ENCODE data around the gene IPO5. TPM values are rescaled to one million over a fixed set of nuclear protein-coding genes. Genes with fewer than 3 reads are reported as not detected.

IPO5 gene
- total and polyA plus RNA-seq, 2 experiments from 2014 or later = 55.5 to 119 TPM

GRCh38 chr13:98059276-98059675 is 105.8 kb downstream of the IPO5 start:
- no peak overlapping the region for H3K27ac ChIP-seq

GRCh38 chr13:98060282-98060681 is 106.8 kb downstream of the IPO5 start:
- no peaks in the 10 kb centered on the region for H3K27me3 ChIP-seq
- no peak for TF ChIP-seq CTCF (IDR thresholded peaks at IDR 0.05; ENCODE audit: low read depth, low read length)
- H3K4me1 ChIP-seq (ENCODE audit: low read depth) = no peaks in the 10 kb centered on the region
- H3K9me3 ChIP-seq (ENCODE audit: low read depth) = no peaks in the 10 kb centered on the region
- no peaks in the 10 kb centered on the region for H3K36me3 ChIP-seq
- H3K4me3 ChIP-seq = no peak overlapping the region
- no peak overlapping the region for H3K27ac ChIP-seq
- no peak for DNase-seq (ENCODE audit: low read depth in 1 of 2, low spot score in 1 of 2)

More at GRCh38 chr13:98059276-98059675, 105.8 kb downstream of the IPO5 start:
- no peak for TF ChIP-seq CTCF (IDR thresholded peaks at IDR 0.05; ENCODE audit: low read depth, low read length)
- Histone ChIP-seq H3K4me1 (ENCODE audit: low read depth) (no peaks in the 10 kb centered on the region), H3K9me3 (ENCODE audit: low read depth) (no peaks in the 10 kb centered on the region), H3K27me3 (no peaks in the 10 kb centered on the region), H3K36me3 (no peaks in the 10 kb centered on the region), H3K4me3 (no peak overlapping the region)
- DNase-seq (ENCODE audit: low read depth in 1 of 2, low spot score in 1 of 2) = no peak

- no peak for DNase-seq (ENCODE audit: low read depth in 1 of 2, low spot score in 1 of 2)
- TF ChIP-seq CTCF (IDR thresholded peaks at IDR 0.05; ENCODE audit: low read depth, low read length) = no peak
- Histone ChIP-seq H3K4me1 (ENCODE audit: low read depth) (no peaks in the 10 kb centered on the region), H3K36me3 (no peaks in the 10 kb centered on the region), H3K27ac (no peak overlapping the region), H3K4me3 (no peak overlapping the region), H3K9me3 (ENCODE audit: low read depth) (no peaks in the 10 kb centered on the region), H3K27me3 (no peaks in the 10 kb centered on the region)
These were observed 112.0 kb downstream of the IPO5 start for GRCh38 chr13:98065468-98065867.

- Histone ChIP-seq H3K27me3 (no peaks in the 10 kb centered on the region), H3K4me1 (ENCODE audit: low read depth) (no peaks in the 10 kb centered on the region), H3K9me3 (ENCODE audit: low read depth) (no peaks in the 10 kb centered on the region), H3K36me3 (no peaks in the 10 kb centered on the region), H3K4me3 (no peak overlapping the region), H3K27ac (no peak overlapping the region)
- DNase-seq (ENCODE audit: low read depth in 1 of 2, low spot score in 1 of 2) = no peak
- no peak for TF ChIP-seq CTCF (IDR thresholded peaks at IDR 0.05; ENCODE audit: low read depth, low read length)
These were observed 113.2 kb downstream of the IPO5 start for GRCh38 chr13:98066636-98067035.

- no peaks in the 10 kb centered on the region for H3K27me3 ChIP-seq
- no peak for DNase-seq (ENCODE audit: low read depth in 1 of 2, low spot score in 1 of 2)
- no peak overlapping the region for H3K27ac ChIP-seq
- H3K36me3 ChIP-seq = no peaks in the 10 kb centered on the region
- TF ChIP-seq CTCF (IDR thresholded peaks at IDR 0.05; ENCODE audit: low read depth, low read length) = no peak
- no peaks in the 10 kb centered on the region for H3K4me1 ChIP-seq (ENCODE audit: low read depth)
- H3K4me3 ChIP-seq = no peak overlapping the region
- H3K9me3 ChIP-seq (ENCODE audit: low read depth) = no peaks in the 10 kb centered on the region
These were observed 115.0 kb downstream of the IPO5 start for GRCh38 chr13:98068521-98068920.

- Histone ChIP-seq H3K4me1 (ENCODE audit: low read depth) (no peaks in the 10 kb centered on the region), H3K4me3 (no peak overlapping the region), H3K9me3 (ENCODE audit: low read depth) (no peaks in the 10 kb centered on the region), H3K36me3 (no peaks in the 10 kb centered on the region), H3K27me3 (no peaks in the 10 kb centered on the region), H3K27ac (no peak overlapping the region)
- no peak for DNase-seq (ENCODE audit: low read depth in 1 of 2, low spot score in 1 of 2)
- TF ChIP-seq CTCF (IDR thresholded peaks at IDR 0.05; ENCODE audit: low read depth, low read length) = no peak
These were observed 116.5 kb downstream of the IPO5 start for GRCh38 chr13:98069985-98070384.

Data from cardiac muscle cell (in vitro differentiated cells and primary cell).